Keratinocyte (primary cell): ENCODE measurements around the gene KRT4. TPM values are rescaled to one million over a fixed set of nuclear protein-coding genes. Genes with fewer than 3 reads are reported as not detected.

ENCODE experiments used
- DNase-seq: peaks from one replicate; pipeline ENCODE4 v3.0.0-alpha.2; 2011; ENCODE audit warnings: low read depth, missing footprints, low spot score
- FAIRE-seq: peaks from 2 replicates; lab custom pipeline; 2011; peaks lifted over from hg19 to GRCh38; lab: Jason Lieb, UNC
- H2AFZ ChIP-seq: 2 replicates; pipeline ENCODE4 v1.6.0; 2012; ENCODE audit warnings: low read length, control low read depth, inconsistent platforms; ENCODE audit not compliant: control insufficient read depth
- H3K27ac ChIP-seq: 2 replicates; pipeline ENCODE4 v1.5.1; 2011; ENCODE audit warnings: low read length; ENCODE audit not compliant: control insufficient read depth, insufficient read depth
- H3K27me3 ChIP-seq: 3 replicates; pipeline ENCODE4 v1.6.0; 2011; ENCODE audit warnings: low read length; ENCODE audit not compliant: control insufficient read depth, insufficient read depth; ENCODE audit errors: extremely low read depth
- H3K36me3 ChIP-seq, 2 experiments: 2 replicates in 1 of 2; 3 replicates in 1 of 2; pipeline ENCODE4 v1.5.1; 2011; ENCODE audit warnings: low read length in 2 of 2, mild to moderate bottlenecking in 1 of 2; ENCODE audit not compliant: control insufficient read depth in 2 of 2, insufficient read depth in 2 of 2; ENCODE audit errors: extremely low read depth in 1 of 2
- H3K4me1 ChIP-seq: 3 replicates; pipeline ENCODE4 v1.5.1; 2011; ENCODE audit warnings: low read length; ENCODE audit not compliant: control insufficient read depth, insufficient read depth; ENCODE audit errors: extremely low read depth
- H3K4me2 ChIP-seq: 3 replicates; pipeline ENCODE4 v1.6.0; 2011; ENCODE audit warnings: low read depth, low read length; ENCODE audit not compliant: control insufficient read depth, insufficient read depth; ENCODE audit errors: extremely low read depth
- H3K4me3 ChIP-seq, 3 experiments: fragments of 200-600 bp in 1 of 3; sonication (generic) in 1 of 3; 2 replicates in 2 of 3; 3 replicates in 1 of 3; pipeline ENCODE4 v1.5.1; 2011 to 2016; ENCODE audit warnings: low read length in 3 of 3, mild to moderate bottlenecking in 3 of 3, control low read depth in 2 of 3, inconsistent platforms in 1 of 3, low read depth in 1 of 3, mixed read lengths in 1 of 3, mixed run types in 1 of 3, moderate library complexity in 1 of 3; ENCODE audit not compliant: control insufficient read depth in 2 of 3, insufficient read depth in 2 of 3; ENCODE audit errors: extremely low read depth in 1 of 3
- H3K79me2 ChIP-seq: 2 replicates; pipeline ENCODE4 v1.6.0; 2012; ENCODE audit warnings: low read length; ENCODE audit not compliant: control insufficient read depth, insufficient read depth
- H3K9ac ChIP-seq: 3 replicates; pipeline ENCODE4 v1.6.0; 2011; ENCODE audit warnings: low read length; ENCODE audit not compliant: control insufficient read depth, insufficient read depth; ENCODE audit errors: extremely low read depth
- H3K9me1 ChIP-seq: 3 replicates; pipeline ENCODE4 v1.6.0; 2011; ENCODE audit warnings: low read length; ENCODE audit not compliant: control insufficient read depth, insufficient read depth; ENCODE audit errors: extremely low read depth
- H3K9me3 ChIP-seq: 2 replicates; pipeline ENCODE4 v1.5.1; 2012; ENCODE audit warnings: low read depth, low read length; ENCODE audit not compliant: control insufficient read depth
- H4K20me1 ChIP-seq: 3 replicates; pipeline ENCODE4 v1.6.0; 2011; ENCODE audit warnings: low read length; ENCODE audit not compliant: control insufficient read depth, insufficient read depth; ENCODE audit errors: extremely low read depth
- CTCF ChIP-seq, 3 experiments: IDR thresholded peaks in 1 of 3; conservative IDR thresholded peaks in 1 of 3; optimal IDR thresholded peaks in 1 of 3; 2 replicates in 2 of 3; 3 replicates in 1 of 3; pipeline versions ENCODE3 to v1.5.1; 2011; ENCODE audit warnings: low read length in 3 of 3, mild to moderate bottlenecking in 3 of 3, moderate library complexity in 2 of 3, control low read depth in 1 of 3, inconsistent platforms in 1 of 3; ENCODE audit not compliant: insufficient read depth in 2 of 3; ENCODE audit errors: extremely low read depth in 1 of 3
- EZH2 ChIP-seq: IDR thresholded peaks from one replicate; pipeline ENCODE4 v1.6.1; 2012; ENCODE audit warnings: inconsistent platforms, mild to moderate bottlenecking, low read length, moderate library complexity
- dilution Hi-C: fragments of 300-500 bp; cut with MboI; formaldehyde crosslinking; loops from one replicate; pipeline ENCODE4 v1.7.0; 2020; ENCODE audit warnings: low sequenced_read_pairs; ENCODE audit not compliant: extremely low pct_ligation_motif_present
- polyA plus RNA-seq, 5 experiments: library from polyadenylated mRNA; depleted of rRNA in 3 of 5; stranded (reverse) in 3 of 5; stranded (forward) in 1 of 5; unstranded in 1 of 5; fragments of >200 nt; gene quantifications; 1 replicate in 1 of 5; 2 replicates in 3 of 5; 3 replicates in 1 of 5; pipeline versions ENCODE4 v1.2.1 to v1.2.3, GENCODE V29; 2011 to 2012; ENCODE audit warnings: missing spikeins in 2 of 5, low read depth in 1 of 5, low replicate concordance in 1 of 5

The KRT4 gene
- polyA plus RNA-seq, 1 donor (not counting 4 experiments of a cell fraction or from before 2014, with no cell fraction given): 2.0 TPM

- H3K9me3 ChIP-seq: no peaks in the 10 kb centered on the region
- no peak overlapping the region for H3K4me2 ChIP-seq
- H3K36me3 ChIP-seq: no peaks in the 10 kb centered on the region
- H4K20me1 ChIP-seq: no peaks in the 10 kb centered on the region
- H3K27me3 ChIP-seq: peaks cover 62% of the 10 kb centered on the region
- FAIRE-seq: no peak
- H3K79me2 ChIP-seq: no peaks in the 10 kb centered on the region
- no peak overlapping the region for H3K27ac ChIP-seq
- H3K9me1 ChIP-seq: no peaks in the 10 kb centered on the region
- dilution Hi-C loops: no loop called here
- DNase-seq: no peak
- TF ChIP-seq CTCF (optimal IDR thresholded peaks at IDR 0.05 in 1 of 3, IDR thresholded peaks at IDR 0.05 in 1 of 3, conservative IDR thresholded peaks at IDR 0.05 in 1 of 3; ENCODE audit: extremely low read depth in 1 of 3, insufficient read depth in 2 of 3, low read length in 3 of 3) (no peak), EZH2 (no peak)
- no peaks in the 10 kb centered on the region for H3K4me1 ChIP-seq
- H3K9ac ChIP-seq: no peak overlapping the region
- no peak overlapping the region for H2AFZ ChIP-seq
- no peak overlapping the region for H3K4me3 ChIP-seq
Measured at GRCh38 chr12:52772772-52773171, 41.1 kb downstream of the KRT4 start.

GRCh38 chr12:52772188-52772587 is 41.7 kb downstream of the KRT4 start:
- Histone ChIP-seq H3K27me3 (peaks cover 63% of the 10 kb centered on the region), H4K20me1 (no peaks in the 10 kb centered on the region), H3K4me1 (no peaks in the 10 kb centered on the region), H3K9me1 (no peaks in the 10 kb centered on the region), H3K9ac (no peak overlapping the region), H2AFZ (no peak overlapping the region), H3K4me3 (no peak overlapping the region), H3K4me2 (no peak overlapping the region), H3K9me3 (no peaks in the 10 kb centered on the region), H3K27ac (no peak overlapping the region), H3K36me3 (no peaks in the 10 kb centered on the region), H3K79me2 (no peaks in the 10 kb centered on the region)
- DNase-seq: no peak
- TF ChIP-seq CTCF (optimal IDR thresholded peaks at IDR 0.05 in 1 of 3, IDR thresholded peaks at IDR 0.05 in 1 of 3, conservative IDR thresholded peaks at IDR 0.05 in 1 of 3; ENCODE audit: extremely low read depth in 1 of 3, insufficient read depth in 2 of 3, low read length in 3 of 3) (no peak), EZH2 (no peak)
- no peak for FAIRE-seq
- dilution Hi-C loops: no loop called here
